Keratinocyte (primary cell): ENCODE data around the gene SEPTIN14. TPM values are rescaled to one million over a fixed set of nuclear protein-coding genes. Genes with fewer than 3 reads are reported as not detected.
"Not testable (repeated sequence)": the region's sequence is repeated elsewhere in the genome, so short reads cannot be mapped to it uniquely, and the experiment has no call there.

ENCODE experiments used
- DNase-seq: peaks from one replicate; pipeline ENCODE4 v3.0.0-alpha.2; 2011; ENCODE audit warnings: low read depth, missing footprints, low spot score
- FAIRE-seq: peaks from 2 replicates; lab custom pipeline; 2011; peaks lifted over from hg19 to GRCh38; lab: Jason Lieb, UNC
- H2AFZ ChIP-seq: 2 replicates; pipeline ENCODE4 v1.6.0; 2012; ENCODE audit warnings: low read length, control low read depth, inconsistent platforms; ENCODE audit not compliant: control insufficient read depth
- H3K27ac ChIP-seq: 2 replicates; pipeline ENCODE4 v1.5.1; 2011; ENCODE audit warnings: low read length; ENCODE audit not compliant: control insufficient read depth, insufficient read depth
- H3K27me3 ChIP-seq: 3 replicates; pipeline ENCODE4 v1.6.0; 2011; ENCODE audit warnings: low read length; ENCODE audit not compliant: control insufficient read depth, insufficient read depth; ENCODE audit errors: extremely low read depth
- H3K36me3 ChIP-seq, 2 experiments: 2 replicates in 1 of 2; 3 replicates in 1 of 2; pipeline ENCODE4 v1.5.1; 2011; ENCODE audit warnings: low read length in 2 of 2, mild to moderate bottlenecking in 1 of 2; ENCODE audit not compliant: control insufficient read depth in 2 of 2, insufficient read depth in 2 of 2; ENCODE audit errors: extremely low read depth in 1 of 2
- H3K4me1 ChIP-seq: 3 replicates; pipeline ENCODE4 v1.5.1; 2011; ENCODE audit warnings: low read length; ENCODE audit not compliant: control insufficient read depth, insufficient read depth; ENCODE audit errors: extremely low read depth
- H3K4me2 ChIP-seq: 3 replicates; pipeline ENCODE4 v1.6.0; 2011; ENCODE audit warnings: low read depth, low read length; ENCODE audit not compliant: control insufficient read depth, insufficient read depth; ENCODE audit errors: extremely low read depth
- H3K4me3 ChIP-seq, 3 experiments: fragments of 200-600 bp in 1 of 3; sonication (generic) in 1 of 3; 2 replicates in 2 of 3; 3 replicates in 1 of 3; pipeline ENCODE4 v1.5.1; 2011 to 2016; ENCODE audit warnings: low read length in 3 of 3, mild to moderate bottlenecking in 3 of 3, control low read depth in 2 of 3, inconsistent platforms in 1 of 3, low read depth in 1 of 3, mixed read lengths in 1 of 3, mixed run types in 1 of 3, moderate library complexity in 1 of 3; ENCODE audit not compliant: control insufficient read depth in 2 of 3, insufficient read depth in 2 of 3; ENCODE audit errors: extremely low read depth in 1 of 3
- H3K79me2 ChIP-seq: 2 replicates; pipeline ENCODE4 v1.6.0; 2012; ENCODE audit warnings: low read length; ENCODE audit not compliant: control insufficient read depth, insufficient read depth
- H3K9ac ChIP-seq: 3 replicates; pipeline ENCODE4 v1.6.0; 2011; ENCODE audit warnings: low read length; ENCODE audit not compliant: control insufficient read depth, insufficient read depth; ENCODE audit errors: extremely low read depth
- H3K9me1 ChIP-seq: 3 replicates; pipeline ENCODE4 v1.6.0; 2011; ENCODE audit warnings: low read length; ENCODE audit not compliant: control insufficient read depth, insufficient read depth; ENCODE audit errors: extremely low read depth
- H3K9me3 ChIP-seq: 2 replicates; pipeline ENCODE4 v1.5.1; 2012; ENCODE audit warnings: low read depth, low read length; ENCODE audit not compliant: control insufficient read depth
- H4K20me1 ChIP-seq: 3 replicates; pipeline ENCODE4 v1.6.0; 2011; ENCODE audit warnings: low read length; ENCODE audit not compliant: control insufficient read depth, insufficient read depth; ENCODE audit errors: extremely low read depth
- CTCF ChIP-seq, 3 experiments: IDR thresholded peaks in 1 of 3; conservative IDR thresholded peaks in 1 of 3; optimal IDR thresholded peaks in 1 of 3; 2 replicates in 2 of 3; 3 replicates in 1 of 3; pipeline versions ENCODE3 to v1.5.1; 2011; ENCODE audit warnings: low read length in 3 of 3, mild to moderate bottlenecking in 3 of 3, moderate library complexity in 2 of 3, control low read depth in 1 of 3, inconsistent platforms in 1 of 3; ENCODE audit not compliant: insufficient read depth in 2 of 3; ENCODE audit errors: extremely low read depth in 1 of 3
- EZH2 ChIP-seq: IDR thresholded peaks from one replicate; pipeline ENCODE4 v1.6.1; 2012; ENCODE audit warnings: inconsistent platforms, mild to moderate bottlenecking, low read length, moderate library complexity
- dilution Hi-C: fragments of 300-500 bp; cut with MboI; formaldehyde crosslinking; loops from one replicate; pipeline ENCODE4 v1.7.0; 2020; ENCODE audit warnings: low sequenced_read_pairs; ENCODE audit not compliant: extremely low pct_ligation_motif_present
- polyA plus RNA-seq, 5 experiments: library from polyadenylated mRNA; depleted of rRNA in 3 of 5; stranded (reverse) in 3 of 5; stranded (forward) in 1 of 5; unstranded in 1 of 5; fragments of >200 nt; gene quantifications; 1 replicate in 1 of 5; 2 replicates in 3 of 5; 3 replicates in 1 of 5; pipeline versions ENCODE4 v1.2.1 to v1.2.3, GENCODE V29; 2011 to 2012; ENCODE audit warnings: missing spikeins in 2 of 5, low read depth in 1 of 5, low replicate concordance in 1 of 5
- small RNA-seq, 3 experiments: library from RNA; depleted of rRNA; stranded (forward); fragments of <200 nt; gene quantifications; one replicate each; pipeline ENCODE3, GENCODE V24; 2012; ENCODE audit warnings: low read depth in 3 of 3, low replicate concordance in 1 of 3; ENCODE audit not compliant: insufficient read length in 3 of 3

Gene SEPTIN14
- polyA plus RNA-seq, 1 donor (not counting 4 experiments of a cell fraction or from before 2014, with no cell fraction given): not detected

GRCh38 chr7:55770778-55771177, 91.8 kb downstream of the SEPTIN14 start:
- H3K79me2 ChIP-seq: no peaks in the 10 kb centered on the region
- DNase-seq (no peak), FAIRE-seq (no peak)
- H3K4me1 ChIP-seq: peaks cover 6% of the 10 kb centered on the region
- TF ChIP-seq CTCF (optimal IDR thresholded peaks at IDR 0.05 in 1 of 3, IDR thresholded peaks at IDR 0.05 in 1 of 3, conservative IDR thresholded peaks at IDR 0.05 in 1 of 3; ENCODE audit: extremely low read depth in 1 of 3, insufficient read depth in 2 of 3, low read length in 3 of 3): no peak
- no peak for TF ChIP-seq EZH2
- H3K36me3 ChIP-seq: no peaks in the 10 kb centered on the region
- no peak overlapping the region for H3K9ac ChIP-seq
- no peak overlapping the region for H3K4me2 ChIP-seq
- H4K20me1 ChIP-seq: no peaks in the 10 kb centered on the region
- dilution Hi-C loops: no loop called here
- no peak overlapping the region for H3K27ac ChIP-seq
- H3K9me3 ChIP-seq: no peaks in the 10 kb centered on the region
- H3K4me3 ChIP-seq: no peak overlapping the region
- no peaks in the 10 kb centered on the region for H3K9me1 ChIP-seq
- H3K27me3 ChIP-seq: no peaks in the 10 kb centered on the region
- no peak overlapping the region for H2AFZ ChIP-seq

- H2AFZ ChIP-seq, H3K9ac ChIP-seq, H3K79me2 ChIP-seq, H3K9me1 ChIP-seq, DNase-seq, dilution Hi-C loops, H3K4me2 ChIP-seq, H3K9me3 ChIP-seq, FAIRE-seq, H3K27me3 ChIP-seq, H4K20me1 ChIP-seq, H3K27ac ChIP-seq, H3K36me3 ChIP-seq, H3K4me1 ChIP-seq, H3K4me3 ChIP-seq: not testable (repeated sequence)
These were observed 109.2 kb downstream of the SEPTIN14 start for GRCh38 chr7:55753274-55753862.

GRCh38 chr7:55744706-55745105, 117.8 kb downstream of the SEPTIN14 start:
- H3K36me3 ChIP-seq, H3K4me2 ChIP-seq, H3K79me2 ChIP-seq, DNase-seq, dilution Hi-C loops, H3K4me1 ChIP-seq, H3K9me1 ChIP-seq, H2AFZ ChIP-seq, H3K27ac ChIP-seq, H3K4me3 ChIP-seq, FAIRE-seq, H4K20me1 ChIP-seq, H3K27me3 ChIP-seq, H3K9ac ChIP-seq, H3K9me3 ChIP-seq: not testable (repeated sequence)

Small RNA genes lying within 50 kb of the gene (small RNA-seq; reads per million reads assigned to genes)
- gene AC092647.1: 0 reads per million in 3 experiments
- gene AC092647.2: 0 reads per million in 3 experiments
- gene RNU6-1126P: 0 reads per million in 3 experiments

Other genes starting within 250 kb of the SEPTIN14 start
- 0.68 to 0.84 TPM (median 0.72 TPM) in 3 replicates for gene ZNF713, start 24.7 kb upstream of the SEPTIN14 start, polyA plus RNA-seq
- 20.2 to 40.8 TPM (median 30.7 TPM) in 3 replicates for gene MRPS17, start 89.1 kb upstream of the SEPTIN14 start, polyA plus RNA-seq
- gene NIPSNAP2, start 101.8 kb upstream of the SEPTIN14 start, polyA plus RNA-seq: 39.5 to 64.7 TPM (median 45.6 TPM) in 3 replicates
- 16.6 to 28.1 TPM (median 21.6 TPM) in 3 replicates for gene PSPH, start 188.7 kb upstream of the SEPTIN14 start, polyA plus RNA-seq
- 237 to 403 TPM (median 316 TPM) in 3 replicates for gene CCT6A, start 189.0 kb upstream of the SEPTIN14 start, polyA plus RNA-seq
- gene SUMF2, start 201.5 kb upstream of the SEPTIN14 start, polyA plus RNA-seq: 59.0 to 112 TPM (median 73.8 TPM) in 3 replicates
- 0.18 to 0.49 TPM (median 0.25 TPM) in 3 replicates for gene PHKG1, start 230.2 kb upstream of the SEPTIN14 start, polyA plus RNA-seq
- 277 to 420 TPM (median 379 TPM) in 3 replicates for gene CHCHD2, start 243.7 kb upstream of the SEPTIN14 start, polyA plus RNA-seq